Regular cardiac myocyte (primary cell): Measurements from ENCODE around the gene FUCA2. TPM values are rescaled to one million over a fixed set of nuclear protein-coding genes. Genes with fewer than 3 reads are reported as not detected.

ENCODE experiments used
- total RNA-seq: library from RNA; depleted of rRNA; stranded (reverse); fragments of >200 nt; gene quantifications from 2 replicates; pipeline ENCODE4 v1.2.3, GENCODE V29; 2014

The FUCA2 gene
- 37.8 and 39.7 TPM in 2 replicates for total RNA-seq

GRCh38 chr6:143510991-143511891, at the start of gene FUCA2:
TSS of gene FUCA2 (minus strand) at chr6:143511720. CDS start at chr6:143511634, 86 bp downstream.

GRCh38 chr6:143450453-143451371, 60.8 kb downstream of the FUCA2 start, which contains the start of the genes ADAT2 and PEX3:
TSS of gene ADAT2 (minus strand) at chr6:143450695. CDS start at chr6:143450658, 37 bp downstream.
TSS of gene PEX3 (plus strand) at chr6:143450805. CDS start at chr6:143451043, 238 bp downstream.

Other genes with a start within 250 kb of the FUCA2 start
- 2.3 and 3.5 TPM in 2 replicates for gene ADAT2, start 61.0 kb downstream of the FUCA2 start, total RNA-seq
- gene PEX3, start 60.9 kb downstream of the FUCA2 start, total RNA-seq = 20.9 and 22.2 TPM in 2 replicates
- 60.6 and 73.9 TPM in 2 replicates for gene PHACTR2, start 166.2 kb upstream of the FUCA2 start, total RNA-seq